ENCODE results near the gene NTN1. TPM values are rescaled to one million over a fixed set of nuclear protein-coding genes. Genes with fewer than 3 reads are reported as not detected.

Gene NTN1
- total RNA-seq, 1 experiment from 2014 or later, result 17.7 TPM

DNA sequence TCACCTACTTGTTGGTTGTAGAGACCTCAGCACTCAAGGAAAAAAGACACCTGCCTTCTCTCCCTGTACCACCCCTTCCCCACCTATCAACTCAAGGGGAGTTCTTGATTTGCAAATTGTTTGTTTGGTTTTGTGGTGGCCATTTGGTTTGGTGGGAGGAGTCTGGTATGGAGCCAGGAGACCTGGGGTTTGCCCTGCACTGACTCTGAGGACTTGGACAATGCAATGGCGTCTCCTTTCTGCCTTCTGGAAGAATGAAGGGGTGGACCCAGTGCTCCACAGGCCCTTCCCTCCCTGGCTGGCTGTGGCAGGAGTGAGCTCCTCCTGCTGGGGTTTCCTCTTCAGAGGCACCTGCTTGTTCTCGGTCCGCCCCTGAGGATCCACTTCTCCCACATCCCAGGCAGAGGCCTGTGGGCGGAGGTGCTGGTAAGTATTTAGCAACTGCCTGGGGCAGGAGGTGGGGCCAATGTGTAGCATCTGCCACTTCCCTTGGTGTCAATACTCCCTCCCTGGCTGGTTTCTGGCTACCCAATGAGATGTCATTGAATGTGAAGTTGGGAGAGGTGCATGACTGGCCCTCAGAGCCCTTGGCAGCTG is 164.5 kb downstream of the NTN1 start:
- CTCF ChIA-PET, result no interaction called here
- no peak overlapping the region for H3K4me2 ChIP-seq
- no peaks in the 10 kb centered on the region for H3K36me3 ChIP-seq (ENCODE audit: low read depth)
- H3K27ac ChIP-seq, result no peak overlapping the region
- intact Hi-C loops (cut with micrococcal nuclease; ENCODE audit: unreplicated experiment), result no loop called here
- POLR2A ChIA-PET (ENCODE audit: unreplicated experiment), result no interaction called here
- H3F3A ChIP-seq (ENCODE audit: insufficient read depth, low read depth), result no peaks in the 10 kb centered on the region
- TF ChIP-seq EZH2 (IDR thresholded peaks at IDR 0.05; ENCODE audit: low read depth), result no peak
- TF ChIP-seq, protein P1, sequence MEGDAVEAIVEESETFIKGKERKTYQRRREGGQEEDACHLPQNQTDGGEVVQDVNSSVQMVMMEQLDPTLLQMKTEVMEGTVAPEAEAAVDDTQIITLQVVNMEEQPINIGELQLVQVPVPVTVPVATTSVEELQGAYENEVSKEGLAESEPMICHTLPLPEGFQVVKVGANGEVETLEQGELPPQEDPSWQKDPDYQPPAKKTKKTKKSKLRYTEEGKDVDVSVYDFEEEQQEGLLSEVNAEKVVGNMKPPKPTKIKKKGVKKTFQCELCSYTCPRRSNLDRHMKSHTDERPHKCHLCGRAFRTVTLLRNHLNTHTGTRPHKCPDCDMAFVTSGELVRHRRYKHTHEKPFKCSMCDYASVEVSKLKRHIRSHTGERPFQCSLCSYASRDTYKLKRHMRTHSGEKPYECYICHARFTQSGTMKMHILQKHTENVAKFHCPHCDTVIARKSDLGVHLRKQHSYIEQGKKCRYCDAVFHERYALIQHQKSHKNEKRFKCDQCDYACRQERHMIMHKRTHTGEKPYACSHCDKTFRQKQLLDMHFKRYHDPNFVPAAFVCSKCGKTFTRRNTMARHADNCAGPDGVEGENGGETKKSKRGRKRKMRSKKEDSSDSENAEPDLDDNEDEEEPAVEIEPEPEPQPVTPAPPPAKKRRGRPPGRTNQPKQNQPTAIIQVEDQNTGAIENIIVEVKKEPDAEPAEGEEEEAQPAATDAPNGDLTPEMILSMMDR (conservative IDR thresholded peaks at IDR 0.05), result no peak
- H3K79me2 ChIP-seq (ENCODE audit: low read depth), result no peaks in the 10 kb centered on the region
- H2AFZ ChIP-seq, result no peak overlapping the region
- H4K20me1 ChIP-seq (ENCODE audit: insufficient read depth), result no peaks in the 10 kb centered on the region
- no TSS peak for BruUV-seq (replicated peaks)
- DNase-seq, result no peak
- no peaks in the 10 kb centered on the region for H3K9me3 ChIP-seq (ENCODE audit: insufficient read depth, low read depth)
- no peaks in the 10 kb centered on the region for H3K9me2 ChIP-seq (ENCODE audit: insufficient read depth)
- H3K4me3 ChIP-seq, result no peak overlapping the region
- no peaks in the 10 kb centered on the region for H3K27me3 ChIP-seq (ENCODE audit: insufficient read depth, low read depth)
- H3K4me1 ChIP-seq (replicated peaks; ENCODE audit: insufficient read depth), result no peaks in the 10 kb centered on the region

DNA sequence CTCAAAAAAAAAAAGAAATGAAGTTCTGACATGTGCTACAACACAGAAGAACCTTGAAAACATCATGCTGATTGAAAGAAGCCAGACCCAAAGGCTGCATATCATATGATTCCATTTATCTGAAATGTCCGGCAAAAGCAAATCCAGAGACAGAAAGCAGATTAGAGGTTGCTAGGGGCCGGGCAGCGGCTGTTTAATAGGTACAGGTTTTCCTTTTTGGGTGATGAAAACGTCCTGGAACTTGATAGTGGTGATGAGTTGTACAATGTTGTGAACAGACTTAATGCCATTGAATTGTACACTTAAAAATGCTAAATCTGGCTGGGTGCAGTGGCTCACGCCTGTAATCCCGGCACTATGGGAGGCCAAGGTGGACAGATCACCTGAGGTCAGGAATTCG is 166.5 kb downstream of the NTN1 start:
- no peak overlapping the region for H3K27ac ChIP-seq
- no peak overlapping the region for H3K4me3 ChIP-seq
- CTCF ChIA-PET, result no interaction called here

DNA sequence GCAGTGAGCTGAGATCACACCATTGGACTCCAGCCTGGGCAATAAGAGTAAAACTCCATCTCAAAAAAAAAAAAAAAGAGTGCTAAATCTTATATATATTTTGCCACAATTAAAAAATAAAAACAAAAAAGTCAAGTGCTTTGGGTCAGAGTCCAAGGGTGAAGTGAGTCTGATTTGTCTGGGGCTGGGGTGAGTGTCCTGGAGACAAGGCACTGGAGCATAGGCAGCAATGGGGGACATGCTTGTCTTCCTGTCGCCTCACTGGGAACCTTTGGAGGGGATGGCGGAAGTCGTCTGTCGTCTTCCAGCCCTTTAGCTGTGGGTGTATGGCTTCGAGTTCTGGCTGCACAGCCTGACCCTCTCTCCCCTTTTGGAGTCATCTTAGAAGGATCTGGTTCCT is 167.1 kb downstream of the NTN1 start:
- Histone ChIP-seq H3K4me1 (replicated peaks; ENCODE audit: insufficient read depth) (no peaks in the 10 kb centered on the region), H3F3A (ENCODE audit: insufficient read depth, low read depth) (no peaks in the 10 kb centered on the region), H3K27ac (no peak overlapping the region), H4K20me1 (ENCODE audit: insufficient read depth) (no peaks in the 10 kb centered on the region), H3K79me2 (ENCODE audit: low read depth) (no peaks in the 10 kb centered on the region), H3K9me3 (ENCODE audit: insufficient read depth, low read depth) (no peaks in the 10 kb centered on the region), H3K4me2 (no peak overlapping the region), H2AFZ (no peak overlapping the region), H3K27me3 (ENCODE audit: insufficient read depth, low read depth) (no peaks in the 10 kb centered on the region), H3K9me2 (ENCODE audit: insufficient read depth) (no peaks in the 10 kb centered on the region), H3K36me3 (ENCODE audit: low read depth) (no peaks in the 10 kb centered on the region), H3K4me3 (no peak overlapping the region)
- TF ChIP-seq, protein P1 (conservative IDR thresholded peaks at IDR 0.05), result no peak
- TF ChIP-seq EZH2 (IDR thresholded peaks at IDR 0.05; ENCODE audit: low read depth), result no peak
- intact Hi-C loops (cut with micrococcal nuclease; ENCODE audit: unreplicated experiment), result no loop called here
- DNase-seq, result no peak
- ChIA-PET POLR2A (ENCODE audit: unreplicated experiment) (no interaction called here), CTCF (no interaction called here)
- BruUV-seq (replicated peaks), result no TSS peak

More for the DNA sequence above, 166.5 kb downstream of the NTN1 start:
- no peaks in the 10 kb centered on the region for H3K27me3 ChIP-seq (ENCODE audit: insufficient read depth, low read depth)
- no peaks in the 10 kb centered on the region for H4K20me1 ChIP-seq (ENCODE audit: insufficient read depth)
- no peak for DNase-seq
- no peaks in the 10 kb centered on the region for H3K79me2 ChIP-seq (ENCODE audit: low read depth)
- POLR2A ChIA-PET (ENCODE audit: unreplicated experiment), result no interaction called here
- no peaks in the 10 kb centered on the region for H3K4me1 ChIP-seq (replicated peaks; ENCODE audit: insufficient read depth)
- H3K9me3 ChIP-seq (ENCODE audit: insufficient read depth, low read depth), result no peaks in the 10 kb centered on the region
- H3K36me3 ChIP-seq (ENCODE audit: low read depth), result no peaks in the 10 kb centered on the region
- no peak overlapping the region for H2AFZ ChIP-seq
- no peak for TF ChIP-seq EZH2 (IDR thresholded peaks at IDR 0.05; ENCODE audit: low read depth)
- TF ChIP-seq, protein P1 (conservative IDR thresholded peaks at IDR 0.05), result no peak
- intact Hi-C loops (cut with micrococcal nuclease; ENCODE audit: unreplicated experiment), result no loop called here
- no peaks in the 10 kb centered on the region for H3F3A ChIP-seq (ENCODE audit: insufficient read depth, low read depth)
- no peaks in the 10 kb centered on the region for H3K9me2 ChIP-seq (ENCODE audit: insufficient read depth)
- H3K4me2 ChIP-seq, result no peak overlapping the region
- no TSS peak for BruUV-seq (replicated peaks)

All from PC-9 (cell line).